CD4-positive, alpha-beta T cell treated with Interleukin-15 for 1 hour (primary cell): Measurements from ENCODE around the gene TMEM114.

ENCODE experiments used
- DNase-seq: peaks from one replicate; pipeline ENCODE4 v3.0.0-alpha.2; 2020

Gene TMEM114

GRCh38 chr16:8543258-8543657 is 47.1 kb downstream of the TMEM114 start:
- DNase-seq = no peak

- DNase-seq = no peak
Observed at GRCh38 chr16:8542393-8542792, 47.9 kb downstream of the TMEM114 start.

GRCh38 chr16:8541868-8542267 is 48.4 kb downstream of the TMEM114 start:
- DNase-seq = no peak

GRCh38 chr16:8537691-8538342 is 52.5 kb downstream of the TMEM114 start:
- no peak for DNase-seq

- no peak for DNase-seq
Observed at GRCh38 chr16:8533509-8533908, 56.8 kb downstream of the TMEM114 start.

GRCh38 chr16:8530752-8531384 is 59.4 kb downstream of the TMEM114 start:
- DNase-seq = no peak

GRCh38 chr16:8528471-8528870 is 61.8 kb downstream of the TMEM114 start:
- no peak for DNase-seq

GRCh38 chr16:8523932-8524331 is 66.4 kb downstream of the TMEM114 start:
- no peak for DNase-seq

GRCh38 chr16:8522757-8523156 is 67.6 kb downstream of the TMEM114 start:
- no peak for DNase-seq

GRCh38 chr16:8519643-8520042 is 70.7 kb downstream of the TMEM114 start:
- no peak for DNase-seq
